Lower leg skin (tissue), 3 donors: Measurements from ENCODE around the gene NFKB2.

ENCODE experiments used
- POLR2A ChIP-seq, 2 donors: fragments of 450-650 bp; IDR thresholded peaks; one replicate each; pipeline ENCODE4 v1.6.1; 2016 to 2017; ENCODE audit warnings: antibody characterized with exemption in 2 of 2, mild to moderate bottlenecking in 1 of 2, moderate library complexity in 1 of 2
- TF ChIP-seq, protein P1 (sequence below), 3 donors: fragments of 450-650 bp; IDR thresholded peaks; one replicate each; pipeline ENCODE4 v1.5.1; 2016; ENCODE audit warnings: antibody characterized with exemption in 3 of 3, mild to moderate bottlenecking in 3 of 3, moderate library complexity in 2 of 3

GRCh38 chr10:102404361-102405107 is 9.0 kb downstream of the NFKB2 start:
- TF ChIP-seq, protein P1, sequence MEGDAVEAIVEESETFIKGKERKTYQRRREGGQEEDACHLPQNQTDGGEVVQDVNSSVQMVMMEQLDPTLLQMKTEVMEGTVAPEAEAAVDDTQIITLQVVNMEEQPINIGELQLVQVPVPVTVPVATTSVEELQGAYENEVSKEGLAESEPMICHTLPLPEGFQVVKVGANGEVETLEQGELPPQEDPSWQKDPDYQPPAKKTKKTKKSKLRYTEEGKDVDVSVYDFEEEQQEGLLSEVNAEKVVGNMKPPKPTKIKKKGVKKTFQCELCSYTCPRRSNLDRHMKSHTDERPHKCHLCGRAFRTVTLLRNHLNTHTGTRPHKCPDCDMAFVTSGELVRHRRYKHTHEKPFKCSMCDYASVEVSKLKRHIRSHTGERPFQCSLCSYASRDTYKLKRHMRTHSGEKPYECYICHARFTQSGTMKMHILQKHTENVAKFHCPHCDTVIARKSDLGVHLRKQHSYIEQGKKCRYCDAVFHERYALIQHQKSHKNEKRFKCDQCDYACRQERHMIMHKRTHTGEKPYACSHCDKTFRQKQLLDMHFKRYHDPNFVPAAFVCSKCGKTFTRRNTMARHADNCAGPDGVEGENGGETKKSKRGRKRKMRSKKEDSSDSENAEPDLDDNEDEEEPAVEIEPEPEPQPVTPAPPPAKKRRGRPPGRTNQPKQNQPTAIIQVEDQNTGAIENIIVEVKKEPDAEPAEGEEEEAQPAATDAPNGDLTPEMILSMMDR (IDR thresholded peaks at IDR 0.05), result no peak
- TF ChIP-seq POLR2A (IDR thresholded peaks at IDR 0.05), result no peak
